HG02610 (cell line): ENCODE results near the gene PTGDR2.

Experiments used
- ATAC-seq: cut with Tn5 transposase; IDR thresholded peaks from one replicate; pipeline ENCODE4 v1.9.1; 2021; ENCODE audit warnings: mild to moderate bottlenecking, moderate library complexity; ENCODE audit not compliant: unreplicated experiment

The PTGDR2 gene

DNA sequence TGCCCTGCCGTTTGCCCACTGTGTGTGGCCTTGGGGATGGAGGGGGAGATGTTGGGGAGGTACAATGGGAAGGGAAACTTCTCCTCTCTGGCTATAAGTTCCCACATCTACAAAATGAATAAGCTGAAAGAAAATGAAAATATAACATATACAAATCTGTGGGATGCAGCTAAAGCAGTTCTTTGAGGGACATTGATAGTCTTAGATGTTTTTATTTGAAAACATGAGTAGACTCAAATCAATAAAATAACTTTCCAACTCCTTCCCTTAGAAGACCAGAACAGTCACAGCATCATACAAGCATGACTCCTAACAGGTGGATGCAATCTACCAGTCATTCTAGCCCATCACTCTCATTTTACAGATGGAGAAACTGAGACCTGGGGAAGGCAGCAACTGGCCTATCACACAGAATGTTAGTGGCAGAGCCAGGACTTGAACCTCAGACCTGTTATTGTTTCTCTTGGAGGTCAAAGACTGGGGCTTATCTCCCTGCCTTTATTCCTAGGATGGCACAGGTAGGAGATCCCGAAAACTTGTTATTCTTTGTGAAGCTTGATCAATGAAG is 39.1 kb downstream of the PTGDR2 start:
- ATAC-seq: no peak

DNA sequence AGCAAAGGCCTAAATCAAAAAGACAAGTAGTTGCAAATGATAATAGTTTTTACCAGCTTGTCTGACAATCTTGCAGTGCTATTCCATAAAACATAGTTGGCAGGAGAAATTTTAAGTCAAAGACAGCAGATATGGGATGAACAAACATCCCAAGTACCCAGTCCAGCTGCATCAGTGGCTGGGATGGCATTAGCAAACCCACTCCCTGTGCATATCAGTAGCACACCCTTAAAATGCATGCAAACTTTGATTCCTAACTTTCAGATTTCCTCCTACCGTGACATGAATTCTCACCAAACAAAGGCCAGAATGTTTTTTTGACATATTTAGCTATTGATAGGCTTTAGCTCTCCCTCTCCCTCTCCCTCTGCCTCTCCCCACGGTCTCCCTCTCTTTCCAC is 41.6 kb downstream of the PTGDR2 start:
- no peak for ATAC-seq

- no peak for ATAC-seq
Observed at GRCh38 chr11:60813324-60813723, 42.4 kb downstream of the PTGDR2 start.

GRCh38 chr11:60810569-60810968 is 45.2 kb downstream of the PTGDR2 start:
- ATAC-seq: no peak

DNA sequence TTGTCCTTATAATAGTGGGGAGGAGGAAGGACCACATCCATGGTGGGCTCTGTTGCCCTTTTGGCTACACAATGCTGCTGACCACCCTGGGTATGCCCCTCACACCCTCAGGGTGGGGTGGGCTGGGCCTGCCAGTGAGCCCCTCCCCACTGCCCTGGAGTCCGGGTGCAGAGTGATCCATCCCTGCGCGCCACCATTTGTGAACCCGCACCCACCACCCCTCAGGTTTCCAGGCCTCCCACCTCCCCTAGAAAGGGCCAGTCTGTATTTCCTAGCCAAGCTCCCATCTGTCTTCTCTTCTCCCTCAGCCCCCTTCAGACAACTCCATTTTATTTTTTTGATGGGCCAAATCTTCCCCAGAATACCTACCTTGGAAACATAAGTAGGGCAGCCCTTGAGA is 45.6 kb downstream of the PTGDR2 start:
- ATAC-seq: no peak

DNA sequence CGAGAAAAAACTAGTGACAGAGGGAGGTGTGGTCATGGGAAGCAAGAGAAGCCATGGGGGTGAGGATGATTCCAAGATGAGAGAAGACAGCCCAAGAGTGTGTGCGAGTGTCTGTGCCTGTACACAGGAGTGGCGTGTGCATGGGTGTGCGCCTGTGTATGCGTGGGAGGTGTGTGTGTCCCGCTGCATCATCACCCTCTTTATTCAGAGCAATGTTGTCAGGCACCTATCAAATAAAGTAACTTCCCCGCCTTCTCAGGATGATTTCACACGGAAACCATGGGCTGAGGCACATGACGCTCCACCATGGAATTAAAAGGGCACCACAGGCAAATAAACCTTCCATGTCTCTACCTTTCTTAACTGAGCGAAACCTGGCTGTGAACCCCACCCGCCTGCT is 46.1 kb downstream of the PTGDR2 start:
- ATAC-seq: no peak

DNA sequence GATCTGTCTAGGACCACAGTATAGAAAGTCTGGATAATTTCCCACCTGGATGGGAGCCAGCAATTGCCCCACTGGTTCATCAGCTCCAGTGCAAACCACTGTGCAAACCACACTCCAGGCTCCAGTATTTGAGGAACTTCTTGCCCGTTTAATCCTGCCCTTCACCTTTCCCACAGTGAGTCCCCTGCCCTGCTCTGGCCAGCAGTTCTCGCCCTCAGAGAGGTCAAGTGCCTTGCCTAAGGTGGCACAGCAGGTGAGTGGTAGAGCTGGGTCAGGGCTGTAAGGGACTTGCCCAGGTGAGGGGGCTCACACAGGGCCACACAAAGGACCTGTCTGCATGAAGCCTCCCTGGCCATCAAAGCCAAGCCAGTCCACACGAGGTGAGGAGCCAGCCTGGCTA is 46.5 kb downstream of the PTGDR2 start:
- no peak for ATAC-seq

GRCh38 chr11:60803273-60803936 is 52.3 kb downstream of the PTGDR2 start:
- ATAC-seq: no peak

DNA sequence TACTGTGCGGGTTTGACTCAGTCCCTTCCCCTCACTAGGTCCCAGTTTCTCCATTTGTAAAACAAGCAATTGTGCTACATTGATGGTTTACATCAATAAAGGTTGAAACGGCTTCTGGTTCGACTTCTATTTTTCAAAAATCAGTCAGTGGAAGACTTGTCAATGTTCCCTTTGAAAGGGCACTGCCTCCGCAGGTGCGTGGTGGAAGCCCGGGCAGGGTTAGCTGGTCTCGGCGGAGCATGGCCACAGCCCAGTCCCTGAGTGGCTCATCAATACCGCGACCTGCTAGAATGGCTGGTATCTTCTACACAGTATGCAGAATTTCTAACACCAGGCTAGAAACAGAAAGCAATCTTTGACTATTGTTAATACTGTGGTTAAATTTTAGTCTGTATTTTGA is 54.6 kb downstream of the PTGDR2 start:
- ATAC-seq: no peak
